Amygdala (tissue), 56 donors: ENCODE data around the gene ARHGEF26.
A peak's percentile ranks its signal among the peaks of the same experiment; 100 is the strongest.

Source experiments
- DNase-seq, 56 donors: peaks; one replicate each; lab custom pipeline; 2025; lab: John Stamatoyannopoulos, UW

The ARHGEF26 gene

DNA sequence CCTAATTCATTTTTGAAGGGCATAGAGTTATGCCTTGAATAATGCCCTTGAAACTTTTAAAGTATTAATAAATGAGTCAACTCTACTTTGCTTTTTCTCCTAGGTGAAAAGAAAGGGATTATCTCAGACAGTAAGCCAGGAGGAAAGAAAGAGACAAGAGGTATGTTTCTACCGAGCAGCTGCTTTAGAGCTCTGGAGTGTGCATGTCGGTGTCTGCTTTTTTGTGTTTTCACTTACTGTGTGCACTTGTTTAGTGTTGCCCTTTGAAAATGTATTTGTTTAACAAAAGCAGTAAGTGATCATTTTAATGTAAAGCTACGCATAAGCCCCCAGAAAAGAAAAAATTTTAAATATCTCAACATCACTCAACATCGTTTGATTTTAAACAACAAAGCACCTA is 28.1 kb downstream of the ARHGEF26 start:
- DNase-seq = no peak

GRCh38 chr3:154151969-154152368 is 30.8 kb downstream of the ARHGEF26 start:
- no peak for DNase-seq

GRCh38 chr3:154152741-154153140 is 31.6 kb downstream of the ARHGEF26 start:
- no peak for DNase-seq

DNA sequence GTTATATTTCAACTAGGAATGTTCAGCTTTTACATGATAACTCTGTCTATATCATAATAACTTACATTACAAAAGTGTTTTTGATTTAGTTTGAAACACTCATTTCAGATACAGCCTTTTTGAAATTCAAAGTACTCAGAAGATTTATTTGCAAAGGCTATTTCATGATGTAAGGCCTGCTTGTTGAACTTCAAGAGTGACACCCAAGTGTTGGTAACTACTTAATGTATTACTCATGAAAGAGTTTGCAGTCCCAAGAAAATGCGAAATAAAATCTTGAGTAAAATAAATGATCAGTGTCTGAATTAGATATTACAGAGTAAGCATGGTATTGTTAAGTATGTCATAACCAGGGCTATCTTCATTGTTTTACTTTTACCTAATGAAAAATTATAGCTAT is 35.3 kb downstream of the ARHGEF26 start:
- DNase-seq = no peak

- peak in 2 of 56 donors; percentile 13 to 21 for DNase-seq
Measured at GRCh38 chr3:154161806-154162205, 40.6 kb downstream of the ARHGEF26 start.

DNA sequence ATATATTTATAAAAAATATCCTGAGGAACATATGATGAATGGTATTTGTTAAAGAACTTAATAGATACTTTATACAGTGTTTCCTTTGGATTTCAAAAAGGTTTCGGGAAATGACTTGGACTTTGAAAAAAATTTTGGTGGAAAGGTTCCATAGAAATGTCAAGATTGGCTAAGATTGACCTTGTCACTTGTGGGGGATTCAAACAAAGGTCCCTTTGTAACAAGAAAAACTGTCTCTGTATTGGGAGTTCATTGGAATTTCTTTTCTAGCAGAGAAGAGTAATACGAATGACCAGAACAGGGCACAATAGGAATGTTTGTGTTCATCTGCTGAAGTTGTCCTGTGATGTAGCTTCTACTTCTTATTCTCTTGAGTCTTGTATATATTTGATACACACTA is 43.2 kb downstream of the ARHGEF26 start:
- DNase-seq = no peak

DNA sequence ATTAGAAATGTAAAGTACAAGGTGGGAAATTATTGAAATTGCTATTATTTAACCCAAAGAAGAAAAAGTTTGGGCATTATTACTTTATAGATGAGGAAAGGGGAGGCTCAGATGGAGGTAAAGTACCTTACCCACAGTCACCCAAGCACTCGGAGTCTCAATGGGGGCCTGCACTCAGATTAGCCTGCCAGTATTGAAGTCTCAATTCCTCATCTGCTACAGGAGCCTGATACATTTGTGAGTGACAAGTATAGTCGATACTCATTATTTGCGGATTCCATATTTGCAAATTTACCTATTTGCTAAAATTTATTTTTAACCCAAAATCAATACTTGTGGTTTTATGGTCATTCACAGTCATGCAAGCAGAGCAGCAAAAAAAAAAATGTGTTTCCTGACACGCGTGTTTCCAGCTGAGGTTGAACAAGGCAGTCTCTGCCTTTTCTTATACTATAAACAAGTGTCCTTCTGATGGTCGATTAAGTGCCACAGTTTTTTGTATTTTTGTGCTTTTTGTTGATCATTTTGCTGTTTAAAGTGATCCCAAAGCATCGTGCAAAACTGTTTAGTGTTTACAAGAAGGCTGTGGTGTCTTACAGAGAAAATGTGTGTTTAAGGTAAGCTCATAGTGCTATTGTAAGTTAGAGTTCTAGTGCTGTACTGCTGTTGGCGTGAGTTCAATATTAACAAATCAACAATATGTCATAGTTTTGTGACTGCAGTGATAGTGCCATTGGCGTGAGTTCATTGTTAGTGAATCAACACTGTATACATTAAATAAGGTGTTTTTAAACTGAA is 48.0 kb downstream of the ARHGEF26 start:
- DNase-seq = no peak

DNA sequence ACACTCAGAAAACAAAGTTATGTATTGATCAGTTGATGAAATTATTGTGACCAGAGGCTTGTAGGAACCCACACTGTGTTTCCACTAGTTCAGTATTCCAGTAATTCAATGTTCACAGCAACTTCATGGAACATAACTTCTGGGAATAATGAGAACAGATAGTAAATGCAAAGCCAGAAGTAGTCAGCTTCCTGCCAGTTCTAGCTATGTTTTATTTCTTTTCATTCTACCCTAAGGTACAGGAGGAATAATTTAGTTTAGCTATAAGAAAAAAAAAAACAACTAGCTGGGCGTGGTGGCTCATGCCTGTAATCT is 48.6 kb downstream of the ARHGEF26 start:
- no peak for DNase-seq

DNA sequence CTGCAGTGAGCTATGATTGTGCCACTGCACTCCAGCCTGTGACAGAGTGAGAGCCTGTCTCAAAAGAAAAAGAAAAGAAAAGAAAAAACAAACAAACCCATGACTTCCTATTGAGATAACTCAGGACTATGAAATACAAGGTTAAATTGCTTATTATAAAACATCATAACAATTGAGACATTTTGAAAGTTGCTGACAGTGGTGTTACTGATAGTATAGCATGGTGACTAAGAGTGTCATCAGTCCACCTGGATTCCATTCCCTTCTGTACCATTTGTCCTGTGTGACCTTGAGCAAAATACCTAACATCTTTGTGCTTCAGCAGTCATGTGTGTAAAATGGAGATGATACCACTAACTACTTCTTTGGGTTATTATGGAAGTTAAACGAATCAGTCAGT is 49.1 kb downstream of the ARHGEF26 start:
- no peak for DNase-seq

- DNase-seq = no peak
Measured at GRCh38 chr3:154175041-154175440, 53.9 kb downstream of the ARHGEF26 start.

- peak in 1 of 56 donors; percentile 19 for DNase-seq
Measured at GRCh38 chr3:154176036-154176435, 54.8 kb downstream of the ARHGEF26 start.

DNA sequence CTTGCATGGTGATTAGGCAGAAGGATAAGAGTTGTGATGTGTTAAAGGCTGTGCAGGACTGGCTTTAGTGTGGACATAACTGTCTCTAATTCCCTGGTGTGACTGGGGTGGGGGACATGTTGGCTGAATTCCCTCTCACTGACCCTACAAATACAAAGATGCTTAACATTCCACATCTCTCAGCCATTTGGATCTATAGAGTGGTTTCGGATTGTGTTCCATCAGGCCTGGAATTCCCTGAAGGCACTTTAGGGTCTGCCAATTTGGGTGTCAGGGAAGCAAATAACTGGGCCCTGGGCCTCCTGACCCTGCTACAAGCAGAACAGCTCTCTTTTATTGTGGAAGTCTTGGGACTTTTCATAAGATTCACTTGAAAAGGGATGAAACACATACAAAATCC is 56.2 kb downstream of the ARHGEF26 start:
- DNase-seq = no peak

GRCh38 chr3:154178172-154178571 is 57.0 kb downstream of the ARHGEF26 start:
- no peak for DNase-seq

DNA sequence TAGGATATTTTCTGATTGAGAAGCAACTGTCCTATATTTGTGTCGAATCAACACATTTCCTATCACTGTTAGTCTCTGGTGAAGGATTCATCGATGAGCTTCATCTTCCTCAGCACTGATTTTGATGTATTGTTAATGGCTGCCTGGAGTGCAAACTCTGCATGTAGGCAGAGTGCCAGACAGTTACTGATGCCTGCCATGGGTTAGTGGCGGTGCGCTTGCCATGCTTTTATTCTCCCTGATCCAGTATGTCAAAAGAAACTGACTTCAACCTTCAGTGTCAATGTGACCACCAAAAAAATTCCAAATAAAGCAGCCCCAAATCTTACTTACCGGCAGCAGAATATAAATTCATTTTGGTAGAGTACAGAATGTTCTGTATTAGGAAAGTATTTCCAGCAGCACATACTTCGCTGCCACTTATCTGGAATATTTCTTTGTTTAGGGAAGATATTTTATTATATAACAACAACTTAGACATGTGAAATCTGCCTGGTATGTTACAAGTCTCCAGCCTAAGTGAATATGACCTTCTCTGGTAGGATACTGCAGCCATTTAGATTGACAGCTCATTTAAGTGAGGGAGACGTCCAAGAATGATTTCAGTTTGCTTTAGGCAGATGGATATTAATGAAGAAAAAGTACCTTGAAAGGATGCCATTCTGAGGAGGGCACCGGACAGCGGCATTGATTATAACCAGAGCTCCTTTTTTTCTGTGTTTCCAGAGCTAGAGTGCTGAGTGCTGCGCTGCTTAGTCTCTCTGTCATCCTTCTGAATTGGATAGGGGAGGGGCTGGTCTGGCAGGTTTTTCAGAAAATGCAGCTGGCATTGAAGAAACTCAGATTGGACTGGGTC is 59.9 kb downstream of the ARHGEF26 start:
- DNase-seq = peak in 4 of 56 donors; percentile 4 to 14 (median 8)

DNA sequence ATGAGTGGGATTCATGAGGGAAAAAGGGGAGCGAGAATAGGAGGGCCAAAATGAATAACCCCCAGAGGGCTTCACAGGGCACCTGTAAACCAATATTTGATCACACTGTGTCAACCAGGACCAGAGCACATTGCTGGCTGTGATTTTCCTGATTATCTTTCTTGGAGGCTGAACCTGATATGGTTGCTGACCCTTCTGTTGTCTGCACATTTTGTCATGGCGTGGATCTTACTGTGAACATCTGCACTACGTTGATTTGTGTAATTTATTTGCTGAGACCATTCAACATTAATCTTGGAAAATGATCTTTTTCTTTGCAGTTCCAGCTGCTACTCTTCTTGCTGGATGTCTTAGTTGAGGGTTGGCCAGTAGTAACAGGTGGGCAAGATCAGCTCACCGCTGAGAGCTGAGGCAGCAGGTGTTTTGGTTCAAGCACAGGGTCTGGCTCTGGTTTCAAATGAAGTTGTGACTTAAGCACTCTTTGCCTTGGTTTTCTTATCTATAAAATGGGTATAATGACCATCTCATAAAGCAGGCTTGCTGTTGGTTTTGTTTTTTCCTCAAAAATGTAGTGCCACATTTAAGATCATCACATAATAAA is 61.2 kb downstream of the ARHGEF26 start:
- DNase-seq = no peak

DNA sequence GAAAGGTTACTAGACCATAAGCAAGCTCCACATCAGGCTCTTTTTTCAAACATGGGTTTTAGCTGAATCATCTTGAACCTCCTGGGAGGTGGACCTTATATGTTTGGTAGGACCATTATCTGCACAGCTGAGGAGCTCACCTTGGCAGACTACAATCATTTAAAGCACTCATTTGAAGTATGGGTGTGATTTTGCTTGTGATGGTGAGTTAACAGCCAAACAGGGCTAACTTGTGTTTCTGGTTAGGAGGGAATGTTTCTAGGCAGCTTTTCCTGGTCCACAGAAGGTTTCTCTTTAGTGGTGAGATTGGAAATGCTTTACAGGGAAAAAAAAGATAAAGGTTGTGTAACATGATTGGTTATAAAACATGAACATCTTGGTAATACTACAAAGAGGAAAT is 61.8 kb downstream of the ARHGEF26 start:
- no peak for DNase-seq

GRCh38 chr3:154184582-154184981 is 63.4 kb downstream of the ARHGEF26 start:
- no peak for DNase-seq

- DNase-seq = no peak
Measured at GRCh38 chr3:154188437-154188836, 67.2 kb downstream of the ARHGEF26 start.

GRCh38 chr3:154188846-154189245 is 67.7 kb downstream of the ARHGEF26 start:
- no peak for DNase-seq

GRCh38 chr3:154191520-154191919 is 70.3 kb downstream of the ARHGEF26 start:
- no peak for DNase-seq

DNA sequence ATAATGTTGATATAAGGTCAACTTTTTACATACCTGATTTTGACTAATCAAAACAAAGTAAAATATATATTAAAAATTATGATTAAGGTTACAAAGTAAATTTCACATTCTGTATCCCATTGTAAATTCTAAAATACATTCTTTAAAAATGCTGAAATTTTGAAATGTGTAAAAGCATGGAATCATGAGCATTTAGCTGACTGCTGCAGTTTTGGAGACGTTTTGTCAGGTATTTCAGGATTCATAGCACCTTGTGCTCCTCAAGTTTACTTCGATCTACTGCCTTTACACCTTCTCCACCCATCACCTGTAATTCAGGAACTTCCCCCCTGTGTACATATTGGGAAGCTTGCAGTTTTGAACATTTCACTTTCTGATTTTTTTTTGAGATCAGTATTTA is 71.0 kb downstream of the ARHGEF26 start:
- no peak for DNase-seq
